ENCODE measurements around the gene BECN2. TPM values are rescaled to one million over a fixed set of nuclear protein-coding genes. Genes with fewer than 3 reads are reported as not detected.

BECN2 gene
- total RNA-seq: not detected

GRCh38 chr1:241957692-241958494 is at the start of gene BECN2:
Gene BECN2, plus strand, starts transcription at chr1:241957767. Its CDS starts 0 bp downstream, at chr1:241957767.

GRCh38 chr1:241999026-241999425 is 41.5 kb downstream of the BECN2 start, which contains the start of gene MAP1LC3C:
Gene MAP1LC3C, minus strand, starts transcription at chr1:241999098. Its CDS starts 90 bp downstream, at chr1:241999008.

Other genes with a start within 250 kb of the BECN2 start
- gene EXO1, start 109.6 kb upstream of the BECN2 start, total RNA-seq: 4.2 TPM
- 1.6 TPM for gene MAP1LC3C, start 41.3 kb downstream of the BECN2 start, total RNA-seq